Heart right ventricle (tissue), 16 donors: ENCODE data around the gene L3MBTL4. TPM values are rescaled to one million over a fixed set of nuclear protein-coding genes. Genes with fewer than 3 reads are reported as not detected.

Experiments used
- ATAC-seq, 8 donors: fragments of 200-7000 bp; cut with Tn5 transposase; one replicate each; pipeline ENCODE4 v1.9.1; 2020; ENCODE audit warnings: mild to moderate bottlenecking in 8 of 8, moderate library complexity in 8 of 8, moderate number of reproducible peaks in 1 of 8
- DNase-seq, 2 donors: peaks; one replicate each; pipeline ENCODE4 v3.0.0-alpha.2; 2020
- H3K27ac ChIP-seq, 10 donors: fragments of 200-600 bp; sonication (generic) in 2 of 10; one replicate each; pipeline versions ENCODE4 v1.5.0 to v1.8.0; 2020 to 2022; ENCODE audit warnings: mild to moderate bottlenecking in 3 of 10
- H3K27me3 ChIP-seq, 7 donors: fragments of 200-600 bp; one replicate each; pipeline ENCODE4 v1.8.0; 2021 to 2022; ENCODE audit warnings: mild to moderate bottlenecking in 2 of 7
- H3K36me3 ChIP-seq, 9 donors: fragments of 200-600 bp; sonication (generic) in 1 of 9; one replicate each; pipeline versions ENCODE4 v1.5.0 to v1.8.0; 2020 to 2022; ENCODE audit warnings: mild to moderate bottlenecking in 2 of 9
- H3K4me1 ChIP-seq, 9 donors: fragments of 200-600 bp; sonication (generic) in 1 of 9; one replicate each; pipeline versions ENCODE4 v1.5.0 to v1.8.0; 2020 to 2022; ENCODE audit warnings: mild to moderate bottlenecking in 4 of 9
- H3K4me3 ChIP-seq, 10 donors: fragments of 200-600 bp; sonication (generic) in 2 of 10; one replicate each; pipeline versions ENCODE4 v1.5.0 to v1.8.0; 2020 to 2022; ENCODE audit warnings: mild to moderate bottlenecking in 7 of 10, moderate library complexity in 2 of 10
- H3K9me3 ChIP-seq, 11 donors: fragments of 200-600 bp in 10 of 11; sonication (generic) in 2 of 11; one replicate each; pipeline versions ENCODE4 v1.5.0 to v1.8.0; 2013 to 2022; ENCODE audit warnings: mild to moderate bottlenecking in 2 of 11, control low read depth in 1 of 11, moderate library complexity in 1 of 11
- WGBS, 2 donors: extraction: QIAGEN DNeasy Blood & Tissue Kit; methylation state at CpG; one replicate each; pipeline ENCODE4 v1.1.7; 2013; ENCODE audit warnings: inconsistent platforms in 1 of 2; 5-methylcytosine and 5-hydroxymethylcytosine counted together
- intact Hi-C, 10 donors: fragments of 100-400 bp; cut with DNase I; formaldehyde crosslinking; loops; one replicate each; pipeline versions ENCODE4 v1.11.1 to v1.14.2; 2022
- polyA plus RNA-seq, 2 donors: library from polyadenylated mRNA; stranded (reverse); fragments of 200-250 nt; gene quantifications; one replicate each; pipeline ENCODE4 v1.2.3, GENCODE V29; 2013
- total RNA-seq, 10 donors: library from RNA; stranded (reverse); fragmentation: NEBNext Ultra II Directional in 3 of 10; extraction: Animal tissue kit (Norgen Biotek cat#: 25700) in 3 of 10; gene quantifications; one replicate each; pipeline versions ENCODE4 v1.2.1 to v1.2.4, GENCODE V29; 2021 to 2023
- TF ChIP-seq, protein P1 (sequence below), 9 donors: fragments of 200-600 bp; sonication (generic) in 2 of 9; IDR thresholded peaks; one replicate each; pipeline versions ENCODE4 v1.5.0 to v1.8.0; 2021 to 2022; ENCODE audit warnings: antibody characterized with exemption in 9 of 9, mild to moderate bottlenecking in 5 of 9, moderate library complexity in 1 of 9
- donor health status: Arrhythmogenic right ventricular cardiomyopathy.
- donor health status: ischemic (EF 13 %, LVEDD 7.1; RV severe dilation, severe dysfunction).
- donor health status: healthy with polysubstance abuse.
- donor health status: DM: no; HTN: yes; CAD: no.
- donor health status: DM: no; HTN: no; CAD: no.
- donor health status: ischemic (EF 25% LVEDD 6.9; RV normal size, moderate dysfunction).
- donor health status: ischemic (EF 25% LVEDD 5.7; RV mildly dilated, moderate dysfunction).
- donor health status: healthy.
- donor health status: DM: yes; HTN: yes; CAD: no.
- donor health status: Ischemic cardiomyopathy.
- donor health status: ischemic (EF 35%, LVEDD 5.7; RV mildly dilated, moderate dysfunction).
- donor health status: nonischemic (EF 11% LVEDD 7.7; RV severe dilation, severe dysfunction).
- donor health status: DM: yes; HTN: yes; CAD: no.
- donor health status: PGD.
- donor health status: ischemic (EF 29% LVEDD 5.4; RV normal size, mild dysfunction).
- donor health status: nonischemic (EF 23%, LVEDD 6.1; RV moderate dilation, normal function).

L3MBTL4 gene
- total and polyA plus RNA-seq, 12 donors, result 0.54 to 3.2 (median 1.3) TPM

DNA sequence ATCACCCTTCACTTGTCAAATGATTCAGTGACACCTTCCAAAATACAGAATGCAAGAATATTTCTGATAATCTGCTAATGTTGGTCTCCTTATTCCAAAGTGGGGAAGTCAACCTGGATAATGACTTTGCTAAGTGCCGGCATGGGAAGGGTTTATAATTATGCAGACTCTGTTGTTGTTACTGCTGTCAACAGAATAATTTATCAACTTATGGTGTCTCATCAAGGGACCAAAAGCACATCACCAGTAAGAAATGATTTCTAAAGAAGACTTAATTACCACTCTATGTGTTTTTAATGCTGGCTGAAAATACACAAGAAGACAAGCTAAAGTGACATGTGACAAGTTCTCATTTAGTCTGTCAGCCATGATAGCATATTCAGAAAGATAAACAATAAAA lies 403.8 kb downstream of the L3MBTL4 start:
- no peaks in the 10 kb centered on the region for H3K36me3 ChIP-seq
- no peak overlapping the region for H3K4me3 ChIP-seq
- H3K9me3 ChIP-seq, result no peaks in the 10 kb centered on the region
- no peak for ATAC-seq
- no peaks in the 10 kb centered on the region for H3K27me3 ChIP-seq
- intact Hi-C loops, result no loop called here
- TF ChIP-seq, protein P1, sequence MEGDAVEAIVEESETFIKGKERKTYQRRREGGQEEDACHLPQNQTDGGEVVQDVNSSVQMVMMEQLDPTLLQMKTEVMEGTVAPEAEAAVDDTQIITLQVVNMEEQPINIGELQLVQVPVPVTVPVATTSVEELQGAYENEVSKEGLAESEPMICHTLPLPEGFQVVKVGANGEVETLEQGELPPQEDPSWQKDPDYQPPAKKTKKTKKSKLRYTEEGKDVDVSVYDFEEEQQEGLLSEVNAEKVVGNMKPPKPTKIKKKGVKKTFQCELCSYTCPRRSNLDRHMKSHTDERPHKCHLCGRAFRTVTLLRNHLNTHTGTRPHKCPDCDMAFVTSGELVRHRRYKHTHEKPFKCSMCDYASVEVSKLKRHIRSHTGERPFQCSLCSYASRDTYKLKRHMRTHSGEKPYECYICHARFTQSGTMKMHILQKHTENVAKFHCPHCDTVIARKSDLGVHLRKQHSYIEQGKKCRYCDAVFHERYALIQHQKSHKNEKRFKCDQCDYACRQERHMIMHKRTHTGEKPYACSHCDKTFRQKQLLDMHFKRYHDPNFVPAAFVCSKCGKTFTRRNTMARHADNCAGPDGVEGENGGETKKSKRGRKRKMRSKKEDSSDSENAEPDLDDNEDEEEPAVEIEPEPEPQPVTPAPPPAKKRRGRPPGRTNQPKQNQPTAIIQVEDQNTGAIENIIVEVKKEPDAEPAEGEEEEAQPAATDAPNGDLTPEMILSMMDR (IDR thresholded peaks at IDR 0.05), result no peak
- peaks cover 0 to 8% (median 0%) of the 10 kb centered on the region in 9 donors for H3K4me1 ChIP-seq
- no peak overlapping the region for H3K27ac ChIP-seq
- WGBS, 2 donors, result 60 to 80% methylated on average over 1 of the region's 1 CpG
- DNase-seq, result no peak

DNA sequence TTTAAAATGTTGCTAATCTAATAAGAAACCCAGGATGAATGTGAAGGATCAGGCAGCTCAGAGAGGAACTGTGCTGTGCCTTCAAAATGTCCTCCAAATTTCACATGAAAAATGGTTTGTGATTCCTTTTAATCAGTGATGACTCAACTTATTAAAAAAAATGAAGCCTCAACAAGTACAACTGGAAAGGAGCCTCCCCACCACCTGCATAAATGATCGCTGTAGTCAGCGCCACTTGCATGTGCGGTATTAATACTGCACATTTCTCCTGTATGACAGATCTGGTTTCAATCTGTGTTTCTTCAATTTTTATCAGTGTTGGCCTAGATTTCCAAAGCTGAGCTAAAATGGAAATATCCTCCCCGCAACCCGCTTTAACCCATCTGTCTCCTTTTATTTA lies 404.4 kb downstream of the L3MBTL4 start:
- ATAC-seq (no peak), DNase-seq (no peak)
- intact Hi-C loops, result no loop called here
- WGBS, 2 donors, result 81 to 83% methylated on average over 5 of the region's 5 CpGs
- H3K36me3 ChIP-seq, result no peaks in the 10 kb centered on the region
- peaks cover 0 to 8% (median 0%) of the 10 kb centered on the region in 9 donors for H3K4me1 ChIP-seq
- H3K4me3 ChIP-seq, result no peak overlapping the region
- TF ChIP-seq, protein P1 (IDR thresholded peaks at IDR 0.05), result no peak
- H3K27me3 ChIP-seq, result no peaks in the 10 kb centered on the region
- no peaks in the 10 kb centered on the region for H3K9me3 ChIP-seq
- no peak overlapping the region for H3K27ac ChIP-seq

DNA sequence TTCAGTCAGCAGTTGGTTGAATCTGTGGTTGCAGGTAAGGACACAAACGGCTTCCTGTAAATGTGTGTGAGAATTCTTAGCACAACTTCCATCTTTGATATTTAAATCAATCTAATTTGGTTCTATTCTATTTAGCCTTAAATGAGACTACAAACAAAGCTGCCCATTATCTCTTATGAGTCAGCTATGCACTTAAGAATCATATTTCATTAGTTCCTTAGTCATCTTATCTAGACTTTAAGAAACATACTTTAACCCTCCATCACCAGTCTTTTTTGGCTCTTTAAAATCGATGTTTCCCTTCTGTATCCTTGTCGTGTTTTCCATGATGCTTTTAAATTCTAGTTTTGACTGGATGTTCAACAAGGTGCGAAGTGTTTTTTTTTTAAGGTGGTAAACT lies 405.0 kb downstream of the L3MBTL4 start:
- Histone ChIP-seq H3K27ac (no peak overlapping the region), H3K4me3 (no peak overlapping the region), H3K27me3 (no peaks in the 10 kb centered on the region), H3K36me3 (no peaks in the 10 kb centered on the region), H3K4me1 (peaks cover 0 to 8% (median 0%) of the 10 kb centered on the region in 9 donors), H3K9me3 (no peaks in the 10 kb centered on the region)
- no peak for DNase-seq
- intact Hi-C loops, result no loop called here
- 80 to 82% methylated on average over 4 of the region's 4 CpGs for WGBS, 2 donors
- ATAC-seq, result no peak
- TF ChIP-seq, protein P1 (IDR thresholded peaks at IDR 0.05), result no peak

DNA sequence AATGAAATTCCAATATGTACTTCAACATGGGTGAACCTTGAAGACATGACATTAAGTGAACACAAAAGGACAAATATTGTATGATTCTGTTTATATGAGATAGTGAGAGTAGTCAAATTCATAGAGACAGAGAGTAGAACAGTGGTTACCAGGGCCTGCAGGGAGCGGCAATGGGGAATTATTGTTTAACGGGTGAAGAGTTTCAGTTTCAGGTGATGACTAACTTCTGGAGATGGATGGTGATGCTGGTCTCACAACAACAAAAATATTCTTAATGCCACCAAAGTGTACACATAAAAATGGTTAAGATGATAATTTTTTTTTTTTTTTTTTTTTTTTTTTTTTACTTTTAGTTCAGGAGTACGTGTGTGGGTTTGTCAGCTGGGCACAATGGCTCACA lies 410.0 kb downstream of the L3MBTL4 start:
- Histone ChIP-seq H3K36me3 (no peaks in the 10 kb centered on the region), H3K27ac (no peak overlapping the region), H3K27me3 (no peaks in the 10 kb centered on the region), H3K9me3 (peaks cover 0 to 13% (median 4%) of the 10 kb centered on the region in 11 donors), H3K4me3 (no peak overlapping the region), H3K4me1 (no peaks in the 10 kb centered on the region)
- ATAC-seq (no peak), DNase-seq (no peak)
- WGBS, 2 donors, result 88 to 94% methylated on average over 3 of the region's 3 CpGs
- intact Hi-C loops, result no loop called here
- TF ChIP-seq, protein P1 (IDR thresholded peaks at IDR 0.05), result no peak
